Osteoblast (primary cell): Measurements from ENCODE around the gene VPS52. TPM values are rescaled to one million over a fixed set of nuclear protein-coding genes. Genes with fewer than 3 reads are reported as not detected.

Experiments used
- DNase-seq: peaks from one replicate; pipeline ENCODE4 v3.0.0; 2011; ENCODE audit warnings: low spot score, mixed read lengths; ENCODE audit not compliant: insufficient read length; ENCODE audit errors: missing footprints
- H2AFZ ChIP-seq: 2 replicates; pipeline ENCODE4 v1.6.0; 2011; ENCODE audit warnings: mild to moderate bottlenecking, low read length
- H3K27ac ChIP-seq: 2 replicates; pipeline ENCODE4 v1.5.1; 2011; ENCODE audit warnings: mild to moderate bottlenecking, low read depth, low read length, moderate library complexity
- H3K27me3 ChIP-seq: 2 replicates; pipeline ENCODE4 v1.6.0; 2012; ENCODE audit warnings: mild to moderate bottlenecking, control low read depth, inconsistent platforms, low read length, moderate library complexity; ENCODE audit not compliant: insufficient read depth
- H3K36me3 ChIP-seq: 2 replicates; pipeline ENCODE4 v1.5.1; 2011; ENCODE audit warnings: mild to moderate bottlenecking, low read length, control low read depth, moderate library complexity; ENCODE audit not compliant: insufficient read depth
- H3K4me1 ChIP-seq: 2 replicates; pipeline ENCODE4 v1.5.1; 2011; ENCODE audit warnings: mild to moderate bottlenecking, low read length, control low read depth, moderate library complexity; ENCODE audit not compliant: insufficient read depth
- H3K4me2 ChIP-seq: 2 replicates; pipeline ENCODE4 v1.6.0; 2011; ENCODE audit warnings: mild to moderate bottlenecking, low read length; ENCODE audit not compliant: insufficient read depth
- H3K4me3 ChIP-seq: fragments of 200-600 bp; sonication (generic); 3 replicates; pipeline ENCODE4 v1.5.1; 2012; ENCODE audit warnings: mild to moderate bottlenecking, low read length, inconsistent platforms; ENCODE audit not compliant: insufficient read depth
- H3K79me2 ChIP-seq: 2 replicates; pipeline ENCODE4 v1.6.0; 2012; ENCODE audit warnings: mild to moderate bottlenecking, low read length, control low read depth, inconsistent platforms; ENCODE audit not compliant: insufficient read depth
- H3K9me3 ChIP-seq: 2 replicates; pipeline ENCODE4 v1.5.1; 2011; ENCODE audit warnings: low read depth, low read length, control low read depth
- H4K20me1 ChIP-seq: 2 replicates; pipeline ENCODE4 v1.6.0; 2012; ENCODE audit warnings: mild to moderate bottlenecking, low read length, control low read depth; ENCODE audit not compliant: insufficient read depth
- total RNA-seq: library from RNA; depleted of rRNA; stranded (reverse); fragments of >200 nt; gene quantifications from 2 replicates; pipeline ENCODE4 v1.2.3, GENCODE V29; 2012
- TF ChIP-seq, protein P1 (sequence below): IDR thresholded peaks from 2 replicates; pipeline ENCODE4 v1.5.1; 2011; ENCODE audit warnings: mild to moderate bottlenecking, low read depth, low read length, moderate library complexity; ENCODE audit errors: extremely low read depth

Gene VPS52, protein sequence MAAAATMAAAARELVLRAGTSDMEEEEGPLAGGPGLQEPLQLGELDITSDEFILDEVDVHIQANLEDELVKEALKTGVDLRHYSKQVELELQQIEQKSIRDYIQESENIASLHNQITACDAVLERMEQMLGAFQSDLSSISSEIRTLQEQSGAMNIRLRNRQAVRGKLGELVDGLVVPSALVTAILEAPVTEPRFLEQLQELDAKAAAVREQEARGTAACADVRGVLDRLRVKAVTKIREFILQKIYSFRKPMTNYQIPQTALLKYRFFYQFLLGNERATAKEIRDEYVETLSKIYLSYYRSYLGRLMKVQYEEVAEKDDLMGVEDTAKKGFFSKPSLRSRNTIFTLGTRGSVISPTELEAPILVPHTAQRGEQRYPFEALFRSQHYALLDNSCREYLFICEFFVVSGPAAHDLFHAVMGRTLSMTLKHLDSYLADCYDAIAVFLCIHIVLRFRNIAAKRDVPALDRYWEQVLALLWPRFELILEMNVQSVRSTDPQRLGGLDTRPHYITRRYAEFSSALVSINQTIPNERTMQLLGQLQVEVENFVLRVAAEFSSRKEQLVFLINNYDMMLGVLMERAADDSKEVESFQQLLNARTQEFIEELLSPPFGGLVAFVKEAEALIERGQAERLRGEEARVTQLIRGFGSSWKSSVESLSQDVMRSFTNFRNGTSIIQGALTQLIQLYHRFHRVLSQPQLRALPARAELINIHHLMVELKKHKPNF
- total RNA-seq, result 41.3 and 42.7 TPM in 2 replicates

GRCh38 chr6:33271468-33272274 lies at the start of gene VPS52, which contains the start of gene RPS18:
VPS52 (minus strand) TSS chr6:33271876; CDS start chr6:33271675, 201 bp downstream.
RPS18 (plus strand) TSS chr6:33272075; CDS start chr6:33272120, 45 bp downstream.
- Histone ChIP-seq H3K79me2 (peaks cover 58% of the 10 kb centered on the region), H3K27ac (peak within 1 kb of the TSS; percentile 95), H3K36me3 (peaks cover 71% of the 10 kb centered on the region), H3K4me3 (peak within 1 kb of the TSS; percentile 89), H3K4me2 (peak within 1 kb of the TSS; percentile 99), H2AFZ (peak within 1 kb of the TSS; percentile 100), H4K20me1 (peaks cover 45% of the 10 kb centered on the region), H3K27me3 (no peaks in the 10 kb centered on the region), H3K4me1 (peaks cover 46% of the 10 kb centered on the region), H3K9me3 (no peaks in the 10 kb centered on the region)
- peak; percentile 94 for DNase-seq
- TF ChIP-seq, protein P1, sequence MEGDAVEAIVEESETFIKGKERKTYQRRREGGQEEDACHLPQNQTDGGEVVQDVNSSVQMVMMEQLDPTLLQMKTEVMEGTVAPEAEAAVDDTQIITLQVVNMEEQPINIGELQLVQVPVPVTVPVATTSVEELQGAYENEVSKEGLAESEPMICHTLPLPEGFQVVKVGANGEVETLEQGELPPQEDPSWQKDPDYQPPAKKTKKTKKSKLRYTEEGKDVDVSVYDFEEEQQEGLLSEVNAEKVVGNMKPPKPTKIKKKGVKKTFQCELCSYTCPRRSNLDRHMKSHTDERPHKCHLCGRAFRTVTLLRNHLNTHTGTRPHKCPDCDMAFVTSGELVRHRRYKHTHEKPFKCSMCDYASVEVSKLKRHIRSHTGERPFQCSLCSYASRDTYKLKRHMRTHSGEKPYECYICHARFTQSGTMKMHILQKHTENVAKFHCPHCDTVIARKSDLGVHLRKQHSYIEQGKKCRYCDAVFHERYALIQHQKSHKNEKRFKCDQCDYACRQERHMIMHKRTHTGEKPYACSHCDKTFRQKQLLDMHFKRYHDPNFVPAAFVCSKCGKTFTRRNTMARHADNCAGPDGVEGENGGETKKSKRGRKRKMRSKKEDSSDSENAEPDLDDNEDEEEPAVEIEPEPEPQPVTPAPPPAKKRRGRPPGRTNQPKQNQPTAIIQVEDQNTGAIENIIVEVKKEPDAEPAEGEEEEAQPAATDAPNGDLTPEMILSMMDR, result no peak

- no peaks in the 10 kb centered on the region for H3K27me3 ChIP-seq
- peaks cover 17% of the 10 kb centered on the region for H4K20me1 ChIP-seq
- peak overlapping the region; percentile 89 for H3K4me3 ChIP-seq
- no peak overlapping the region for H2AFZ ChIP-seq
- H3K36me3 ChIP-seq, result peaks cover 19% of the 10 kb centered on the region
- peak overlapping the region; percentile 98 for H3K4me2 ChIP-seq
- H3K27ac ChIP-seq, result peak overlapping the region; percentile 98
- H3K9me3 ChIP-seq, result no peaks in the 10 kb centered on the region
- no peak for DNase-seq
- H3K79me2 ChIP-seq, result peaks cover 41% of the 10 kb centered on the region
- peaks cover 55% of the 10 kb centered on the region for H3K4me1 ChIP-seq
- TF ChIP-seq, protein P1, result no peak
These were observed 49.6 kb upstream of the VPS52 start for GRCh38 chr6:33321227-33321626.

GRCh38 chr6:33320315-33321181 lies 48.9 kb upstream of the VPS52 start:
- H3K9me3 ChIP-seq, result no peaks in the 10 kb centered on the region
- H3K4me2 ChIP-seq, result peak overlapping the region; percentile 98
- peaks cover 55% of the 10 kb centered on the region for H3K4me1 ChIP-seq
- H2AFZ ChIP-seq, result peak overlapping the region; percentile 73
- no peaks in the 10 kb centered on the region for H3K27me3 ChIP-seq
- H4K20me1 ChIP-seq, result peaks cover 18% of the 10 kb centered on the region
- peak overlapping the region; percentile 98 for H3K27ac ChIP-seq
- peaks cover 19% of the 10 kb centered on the region for H3K36me3 ChIP-seq
- peak overlapping the region; percentile 89 for H3K4me3 ChIP-seq
- TF ChIP-seq, protein P1, result no peak
- DNase-seq, result peak; percentile 92
- H3K79me2 ChIP-seq, result peaks cover 41% of the 10 kb centered on the region
